Endodermal cell (in vitro differentiated cells): ENCODE data around the gene FETUB. TPM values are rescaled to one million over a fixed set of nuclear protein-coding genes. Genes with fewer than 3 reads are reported as not detected.

Experiments used
- DNase-seq: peaks from one replicate; pipeline ENCODE4 v3.0.0-alpha.2; 2017
- H3K27ac ChIP-seq: 2 replicates; pipeline ENCODE4 v1.5.1; 2013; ENCODE audit warnings: mild to moderate bottlenecking, low read depth, low read length, moderate library complexity
- H3K27me3 ChIP-seq: 2 replicates; pipeline ENCODE4 v1.6.1; 2013; ENCODE audit warnings: mild to moderate bottlenecking, low read length, moderate library complexity; ENCODE audit not compliant: insufficient read depth, control insufficient read depth, poor library complexity, severe bottlenecking
- H3K36me3 ChIP-seq: 2 replicates; pipeline ENCODE4 v1.7.0; 2013; ENCODE audit warnings: mild to moderate bottlenecking, low read length, moderate library complexity; ENCODE audit not compliant: control insufficient read depth, insufficient read depth
- H3K4me1 ChIP-seq: one replicate; pipeline ENCODE4 v1.7.0; 2013; ENCODE audit warnings: low read length; ENCODE audit not compliant: control insufficient read depth, insufficient read depth
- H3K4me3 ChIP-seq: 2 replicates; pipeline ENCODE4 v1.5.1; 2013; ENCODE audit warnings: mild to moderate bottlenecking, low read length, moderate library complexity
- H3K9ac ChIP-seq: 2 replicates; pipeline ENCODE4 v1.6.1; 2013; ENCODE audit warnings: mild to moderate bottlenecking, low read length, moderate library complexity; ENCODE audit not compliant: poor library complexity, severe bottlenecking; ENCODE audit errors: extremely low read depth
- H3K9me3 ChIP-seq: 2 replicates; pipeline ENCODE4 v1.6.1; 2013; ENCODE audit warnings: mild to moderate bottlenecking, low read length, moderate library complexity; ENCODE audit not compliant: control insufficient read depth
- H3K27ac Mint-ChIP-seq: 2 replicates; pipeline ENCODE4 v1.8.0; 2020; ENCODE audit warnings: mixed read lengths
- H3K27me3 Mint-ChIP-seq: 2 replicates; pipeline ENCODE4 v1.8.0; 2021; ENCODE audit warnings: mild to moderate bottlenecking, mixed read lengths; ENCODE audit not compliant: insufficient read depth
- H3K36me3 Mint-ChIP-seq: 2 replicates; pipeline ENCODE4 v1.8.0; 2020; ENCODE audit warnings: low read depth, mixed read lengths
- H3K4me1 Mint-ChIP-seq: 2 replicates; pipeline ENCODE4 v1.8.0; 2020; ENCODE audit warnings: mixed read lengths
- H3K4me3 Mint-ChIP-seq: 2 replicates; pipeline ENCODE4 v1.8.0; 2020; ENCODE audit warnings: mild to moderate bottlenecking, moderate library complexity, mixed read lengths
- H3K9me3 Mint-ChIP-seq: 2 replicates; pipeline ENCODE4 v1.8.0; 2020; ENCODE audit warnings: mild to moderate bottlenecking, mixed read lengths
- WGBS, 2 experiments: methylation state at CpG; one replicate each; pipeline versions ENCODE4 v1.1.5 to v1.1.7; 2013; ENCODE audit warnings: missing lambda C conversion rate in 2 of 2, mixed read lengths in 1 of 2; ENCODE audit not compliant: insufficient coverage in 1 of 2, insufficient read length in 1 of 2; 5-methylcytosine and 5-hydroxymethylcytosine counted together
- total RNA-seq, 2 donors: library from RNA; stranded (reverse); fragmentation: NEBNext Ultra II Directional in 1 of 2; extraction: Animal tissue kit (Norgen Biotek cat#: 25700) in 1 of 2; gene quantifications; 2 replicates in 1 of 2; 3 replicates in 1 of 2; pipeline ENCODE4 v1.2.1, GENCODE V29; 2021
- TF ChIP-seq, protein P1 (sequence below): fragments of 200-600 bp; sonication (generic); conservative IDR thresholded peaks from 2 replicates; pipeline ENCODE4 v1.5.0; 2021; ENCODE audit warnings: antibody characterized with exemption, mild to moderate bottlenecking

FETUB gene
- total RNA-seq, 2 donors from 2014 or later: not detected

DNA sequence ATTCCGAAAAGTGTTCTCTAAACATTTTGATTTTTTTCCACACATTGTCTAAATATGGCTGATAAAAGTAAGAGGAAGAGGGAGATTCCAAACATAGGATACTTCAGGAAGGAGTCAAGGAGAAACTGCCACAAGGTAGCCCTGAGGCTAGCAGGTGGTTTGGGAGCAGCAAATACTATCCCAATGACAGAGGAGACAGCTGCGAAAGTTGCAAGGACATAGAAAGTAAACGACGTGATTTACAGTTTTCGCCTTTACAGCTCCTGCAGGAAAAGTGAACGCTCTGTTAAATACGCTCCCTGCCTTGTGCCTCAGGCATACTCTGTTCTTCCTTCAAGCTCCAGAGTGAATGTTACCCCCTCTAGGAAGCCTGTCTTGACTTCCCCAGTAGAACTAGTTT is 3.7 kb upstream of the FETUB start:
- Histone ChIP-seq H3K9me3 (no peaks in the 10 kb centered on the region), H3K27me3 (no peaks in the 10 kb centered on the region)
- peaks cover 3% of the 10 kb centered on the region for H3K9me3 Mint-ChIP-seq

DNA sequence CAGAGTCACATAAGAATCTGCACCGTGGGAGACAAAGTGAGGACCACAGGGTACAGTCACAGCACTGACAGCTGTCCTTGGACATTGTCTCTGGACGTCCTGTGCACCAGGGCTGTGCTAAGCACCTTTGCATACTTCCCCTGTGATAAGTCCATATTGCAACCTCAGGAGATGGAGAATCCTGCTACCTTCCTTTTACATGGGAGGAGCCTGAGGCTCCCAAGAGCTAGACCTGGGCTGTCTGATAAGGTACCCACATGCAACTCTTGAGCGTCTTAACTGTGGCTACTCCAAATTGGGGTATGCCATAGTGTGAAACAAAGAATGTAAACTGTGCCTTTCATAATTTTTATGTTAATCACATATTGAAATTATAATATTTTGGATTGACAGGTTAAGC is 2.5 kb upstream of the FETUB start:
- Mint-ChIP-seq H3K27me3 (peaks cover 24% of the 10 kb centered on the region), H3K9me3 (peaks cover 3% of the 10 kb centered on the region), H3K36me3 (no peaks in the 10 kb centered on the region), H3K4me1 (peaks cover 16% of the 10 kb centered on the region), H3K4me3 (no peak overlapping the region), H3K27ac (no peak overlapping the region)
- no peaks in the 10 kb centered on the region for H3K4me1 ChIP-seq
- no peak for DNase-seq
- 80 to 89% methylated on average over 2 to 3 of the region's 3 CpGs for WGBS, 2 experiments
- TF ChIP-seq, protein P1, sequence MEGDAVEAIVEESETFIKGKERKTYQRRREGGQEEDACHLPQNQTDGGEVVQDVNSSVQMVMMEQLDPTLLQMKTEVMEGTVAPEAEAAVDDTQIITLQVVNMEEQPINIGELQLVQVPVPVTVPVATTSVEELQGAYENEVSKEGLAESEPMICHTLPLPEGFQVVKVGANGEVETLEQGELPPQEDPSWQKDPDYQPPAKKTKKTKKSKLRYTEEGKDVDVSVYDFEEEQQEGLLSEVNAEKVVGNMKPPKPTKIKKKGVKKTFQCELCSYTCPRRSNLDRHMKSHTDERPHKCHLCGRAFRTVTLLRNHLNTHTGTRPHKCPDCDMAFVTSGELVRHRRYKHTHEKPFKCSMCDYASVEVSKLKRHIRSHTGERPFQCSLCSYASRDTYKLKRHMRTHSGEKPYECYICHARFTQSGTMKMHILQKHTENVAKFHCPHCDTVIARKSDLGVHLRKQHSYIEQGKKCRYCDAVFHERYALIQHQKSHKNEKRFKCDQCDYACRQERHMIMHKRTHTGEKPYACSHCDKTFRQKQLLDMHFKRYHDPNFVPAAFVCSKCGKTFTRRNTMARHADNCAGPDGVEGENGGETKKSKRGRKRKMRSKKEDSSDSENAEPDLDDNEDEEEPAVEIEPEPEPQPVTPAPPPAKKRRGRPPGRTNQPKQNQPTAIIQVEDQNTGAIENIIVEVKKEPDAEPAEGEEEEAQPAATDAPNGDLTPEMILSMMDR: no peak
- H3K27ac ChIP-seq: no peak overlapping the region
- H3K9ac ChIP-seq: no peak overlapping the region
- no peak overlapping the region for H3K4me3 ChIP-seq
- H3K36me3 ChIP-seq: no peaks in the 10 kb centered on the region
- H3K27me3 ChIP-seq: no peaks in the 10 kb centered on the region
- no peaks in the 10 kb centered on the region for H3K9me3 ChIP-seq

More for the DNA sequence above, 3.7 kb upstream of the FETUB start:
- H3K27me3 Mint-ChIP-seq: peaks cover 17% of the 10 kb centered on the region
- 91 to 95% methylated on average over 7 of the region's 7 CpGs for WGBS, 2 experiments
- no peak overlapping the region for H3K4me3 Mint-ChIP-seq
- Histone ChIP-seq H3K36me3 (no peaks in the 10 kb centered on the region), H3K9ac (no peak overlapping the region), H3K4me3 (no peak overlapping the region), H3K27ac (no peak overlapping the region), H3K4me1 (no peaks in the 10 kb centered on the region)
- TF ChIP-seq, protein P1: no peak
- no peak for DNase-seq
- H3K4me1 Mint-ChIP-seq: peaks cover 16% of the 10 kb centered on the region
- no peak overlapping the region for H3K27ac Mint-ChIP-seq
- no peaks in the 10 kb centered on the region for H3K36me3 Mint-ChIP-seq

DNA sequence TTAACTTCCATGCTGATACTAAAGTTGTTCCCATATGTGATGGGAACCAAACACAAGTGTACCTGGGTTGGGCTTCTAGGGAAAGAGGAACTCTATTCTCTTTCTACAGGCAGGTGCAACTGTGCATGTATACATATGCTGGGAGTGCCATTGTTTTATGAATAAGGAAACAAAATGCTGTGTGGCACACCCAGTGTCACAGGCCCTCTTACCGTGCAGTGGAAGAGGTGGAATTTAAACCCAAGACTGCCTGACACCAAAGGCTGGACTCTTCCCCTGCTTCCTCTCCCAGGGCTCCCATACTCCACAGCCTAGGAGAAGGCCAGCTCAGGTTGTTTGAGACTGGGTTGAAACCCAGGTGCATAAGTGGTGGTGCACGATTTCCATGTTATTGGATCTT is 1.9 kb upstream of the FETUB start:
- H3K36me3 Mint-ChIP-seq: no peaks in the 10 kb centered on the region
- WGBS, 2 experiments: 80 to 91% methylated on average over 1 to 2 of the region's 2 CpGs
- peaks cover 3% of the 10 kb centered on the region for H3K9me3 Mint-ChIP-seq
- DNase-seq: no peak
- Histone ChIP-seq H3K9me3 (no peaks in the 10 kb centered on the region), H3K4me3 (no peak overlapping the region), H3K9ac (no peak overlapping the region), H3K27ac (no peak overlapping the region), H3K4me1 (no peaks in the 10 kb centered on the region), H3K36me3 (no peaks in the 10 kb centered on the region), H3K27me3 (no peaks in the 10 kb centered on the region)
- H3K27ac Mint-ChIP-seq: no peak overlapping the region
- H3K4me1 Mint-ChIP-seq: peaks cover 21% of the 10 kb centered on the region
- peaks cover 25% of the 10 kb centered on the region for H3K27me3 Mint-ChIP-seq
- TF ChIP-seq, protein P1: no peak
- H3K4me3 Mint-ChIP-seq: no peak overlapping the region
